B cell (primary cell): ENCODE data around the gene OR1I1. TPM values are rescaled to one million over a fixed set of nuclear protein-coding genes. Genes with fewer than 3 reads are reported as not detected.

Source experiments
- ATAC-seq: fragments of 200-7000 bp; cut with Tn5 transposase; one replicate; pipeline ENCODE4 v1.10.0; 2021; ENCODE audit warnings: low read depth, mild to moderate bottlenecking, moderate number of reproducible peaks, moderate library complexity
- CTCF ChIA-PET: fragments of 350-600 bp; sonication (Branson Sonifier 250); formaldehyde crosslinking; loops from one replicate; lab custom pipeline; 2021; ENCODE audit warnings: antibody characterized with exemption, inconsistent platforms; lab: Charles Lee
- POLR2A ChIA-PET: fragments of 350-600 bp; sonication (Branson Sonifier 250); formaldehyde crosslinking; loops from one replicate; lab custom pipeline; 2021; ENCODE audit warnings: antibody characterized with exemption; lab: Charles Lee
- DNase-seq: peaks from one replicate; pipeline ENCODE4 v3.0.0; 2013
- H2AFZ ChIP-seq: 2 replicates; pipeline ENCODE4 v1.6.1; 2012; ENCODE audit warnings: mild to moderate bottlenecking, low read depth, low read length; ENCODE audit not compliant: insufficient read depth, poor library complexity, severe bottlenecking
- H3K27ac ChIP-seq, 2 donors: 1 replicate in 1 of 2; 2 replicates in 1 of 2; pipeline ENCODE4 v1.5.1; 2012 to 2013; ENCODE audit warnings: low read length in 2 of 2, mild to moderate bottlenecking in 2 of 2, moderate library complexity in 1 of 2
- H3K27me3 ChIP-seq, 4 experiments: fragments of 200-600 bp in 1 of 4; sonication (generic) in 1 of 4; replicated peaks in 1 of 4; 1 replicate in 2 of 4; 2 replicates in 2 of 4; pipeline versions ENCODE4 v1.6.1 to v1.7.0; 2013 to 2016; ENCODE audit warnings: low read length in 3 of 4, mild to moderate bottlenecking in 2 of 4, mixed read lengths in 1 of 4, moderate library complexity in 1 of 4; ENCODE audit not compliant: insufficient read depth in 4 of 4, control insufficient read depth in 3 of 4; ENCODE audit errors: control extremely low read depth in 1 of 4
- H3K36me3 ChIP-seq, 2 experiments: replicated peaks in 1 of 2; 1 replicate in 1 of 2; 2 replicates in 1 of 2; pipeline versions ENCODE4 v1.6.1 to v1.7.1; 2013; ENCODE audit warnings: low read length in 1 of 2; ENCODE audit not compliant: insufficient read depth in 2 of 2, control insufficient read depth in 1 of 2; ENCODE audit errors: control extremely low read depth in 1 of 2, extremely low read depth in 1 of 2
- H3K4me1 ChIP-seq, 2 donors: fragments of 200-600 bp in 1 of 2; sonication (generic) in 1 of 2; 1 replicate in 1 of 2; 2 replicates in 1 of 2; pipeline versions ENCODE4 v1.5.1 to v1.6.1; 2013 to 2017; ENCODE audit warnings: low read length in 2 of 2; ENCODE audit not compliant: control insufficient read depth in 2 of 2, insufficient read depth in 2 of 2
- H3K4me2 ChIP-seq: replicated peaks from 2 replicates; pipeline ENCODE3; 2012; ENCODE audit warnings: mild to moderate bottlenecking, low read depth, low read length; ENCODE audit not compliant: poor library complexity, severe bottlenecking
- H3K4me3 ChIP-seq, 5 experiments: fragments of 200-600 bp in 1 of 5; sonication (generic) in 1 of 5; 1 replicate in 3 of 5; 2 replicates in 2 of 5; pipeline versions ENCODE4 v1.5.1 to v1.7.0; 2011 to 2016; ENCODE audit warnings: low read length in 4 of 5, mild to moderate bottlenecking in 4 of 5, low read depth in 2 of 5, control low read depth in 1 of 5, moderate library complexity in 1 of 5; ENCODE audit not compliant: insufficient read depth in 1 of 5; ENCODE audit errors: control extremely low read depth in 1 of 5, extremely low read depth in 1 of 5
- H3K79me2 ChIP-seq: fragments of 200-600 bp; sonication (generic); one replicate; pipeline ENCODE4 v1.6.0; 2016; ENCODE audit warnings: low read length; ENCODE audit not compliant: control insufficient read depth, insufficient read depth
- H3K9ac ChIP-seq: fragments of 200-600 bp; sonication (generic); 2 replicates; pipeline ENCODE4 v1.6.1; 2017; ENCODE audit warnings: mild to moderate bottlenecking, low read length, moderate library complexity
- H3K9me3 ChIP-seq, 3 donors: one replicate each; pipeline versions ENCODE4 v1.6.1 to v1.7.1; 2013; ENCODE audit warnings: low read length in 2 of 3; ENCODE audit not compliant: control insufficient read depth in 2 of 3, insufficient read depth in 1 of 3; ENCODE audit errors: control extremely low read depth in 1 of 3
- H4K20me1 ChIP-seq: 2 replicates; pipeline ENCODE4 v1.6.0; 2012; ENCODE audit warnings: mild to moderate bottlenecking, low read length; ENCODE audit not compliant: insufficient read depth, control insufficient read depth, poor library complexity, severe bottlenecking
- H3K27ac Mint-ChIP-seq: one replicate; pipeline ENCODE4 v1.8.0; 2021; ENCODE audit warnings: mixed read lengths
- H3K27me3 Mint-ChIP-seq: one replicate; pipeline ENCODE4 v1.8.0; 2021; ENCODE audit warnings: mixed read lengths
- H3K4me1 Mint-ChIP-seq: one replicate; pipeline ENCODE4 v1.8.0; 2021; ENCODE audit warnings: mixed read lengths
- H3K4me3 Mint-ChIP-seq: one replicate; pipeline ENCODE4 v1.8.0; 2021; ENCODE audit warnings: mixed read lengths
- H3K9me3 Mint-ChIP-seq: one replicate; pipeline ENCODE4 v1.8.0; 2022; ENCODE audit warnings: mixed read lengths; ENCODE audit not compliant: insufficient read depth
- CTCF ChIP-seq: fragments of 200-600 bp; IDR thresholded peaks from one replicate; pipeline ENCODE4 v1.8.0; 2022; ENCODE audit warnings: antibody characterized with exemption, mild to moderate bottlenecking
- EZH2 ChIP-seq: IDR thresholded peaks from 2 replicates; pipeline ENCODE4 v1.6.1; 2012; ENCODE audit warnings: borderline replicate concordance, low read depth, mild to moderate bottlenecking, moderate library complexity, low read length; ENCODE audit not compliant: insufficient read depth, poor library complexity, severe bottlenecking
- WGBS: methylation state at CpG from one replicate; pipeline ENCODE4 v1.1.5; 2013; ENCODE audit warnings: missing lambda C conversion rate; ENCODE audit not compliant: insufficient coverage; 5-methylcytosine and 5-hydroxymethylcytosine counted together
- intact Hi-C: fragments of 100-400 bp; cut with micrococcal nuclease; formaldehyde crosslinking; loops from one replicate; pipeline ENCODE4 v1.10.0; 2022
- polyA plus RNA-seq: library from polyadenylated mRNA; depleted of rRNA; stranded (reverse); fragments of >200 nt; gene quantifications from 2 replicates; pipeline ENCODE4 v1.2.3, GENCODE V29; 2012
- total RNA-seq, 2 donors: library from RNA; stranded (reverse); fragments of 120-200 nt in 1 of 2; gene quantifications; 1 replicate in 1 of 2; 2 replicates in 1 of 2; pipeline versions ENCODE4 v1.2.3 to v1.2.4, GENCODE V29; 2013 to 2022

Gene OR1I1
- total and polyA plus RNA-seq, 2 donors (not counting 1 experiment from before 2014, with no cell fraction given), result not detected

- peaks cover 7 to 12% of the 10 kb centered on the region in 2 donors for H3K4me1 ChIP-seq
- WGBS, result 97% methylated on average over 11 of the region's 14 CpGs
- ATAC-seq, result no peak
- no peaks in the 10 kb centered on the region for H3K27me3 ChIP-seq
- DNase-seq, result no peak
- H3K36me3 ChIP-seq, result peaks cover 0 to 42% of the 10 kb centered on the region in 2 experiments
- no peak overlapping the region for H2AFZ ChIP-seq
- no peaks in the 10 kb centered on the region for H3K27me3 Mint-ChIP-seq
- H3K9me3 ChIP-seq, result no peaks in the 10 kb centered on the region
- H3K9ac ChIP-seq, result no peak overlapping the region
- no peak overlapping the region for H3K4me3 ChIP-seq
- no peak overlapping the region for H3K27ac ChIP-seq
- intact Hi-C loops, result loop anchor here (10.0 kb wide), 1 partner anchor 546 kb away; the partner anchor contains the start of gene NDUFB7
- no peak overlapping the region for H3K4me2 ChIP-seq
- H3K27ac Mint-ChIP-seq, result no peak overlapping the region
- no peak overlapping the region for H3K4me3 Mint-ChIP-seq
- no peak for TF ChIP-seq CTCF
- TF ChIP-seq EZH2, result no peak
- ChIA-PET POLR2A (interaction anchor here (0.6 kb wide), 1 partner anchor 143 kb away, joined by 5 read pairs; no protein-coding TSS in a partner anchor), CTCF (no interaction called here)
- peaks cover 5% of the 10 kb centered on the region for H3K79me2 ChIP-seq
- H4K20me1 ChIP-seq, result peaks cover 8% of the 10 kb centered on the region
- peaks cover 15% of the 10 kb centered on the region for H3K4me1 Mint-ChIP-seq
- no peaks in the 10 kb centered on the region for H3K9me3 Mint-ChIP-seq
Observed at GRCh38 chr19:15120135-15121026, 38.4 kb downstream of the OR1I1 start.
